Right lobe of liver (tissue), 6 donors: Measurements from ENCODE around the gene TLX3. TPM values are rescaled to one million over a fixed set of nuclear protein-coding genes. Genes with fewer than 3 reads are reported as not detected.
"Not testable (repeated sequence)": the region's sequence is repeated elsewhere in the genome, so short reads cannot be mapped to it uniquely, and the experiment has no call there.

Experiments used
- ATAC-seq, 4 donors: fragments of 200-7000 bp; cut with Tn5 transposase; one replicate each; pipeline ENCODE4 v1.9.1; 2020; ENCODE audit warnings: mild to moderate bottlenecking in 4 of 4, moderate library complexity in 4 of 4
- DNase-seq, 3 donors: peaks; one replicate each; pipeline ENCODE4 v3.0.0-alpha.2; 2020
- H3K27ac ChIP-seq, 3 donors: fragments of 200-600 bp; one replicate each; pipeline ENCODE4 v1.8.0; 2022
- H3K27me3 ChIP-seq, 2 donors: fragments of 200-600 bp; one replicate each; pipeline ENCODE4 v1.8.0; 2022
- H3K36me3 ChIP-seq, 4 donors: fragments of 200-600 bp; sonication (generic) in 1 of 4; one replicate each; pipeline versions ENCODE4 v1.5.1 to v1.8.0; 2017 to 2022; ENCODE audit warnings: control low read depth in 1 of 4
- H3K4me1 ChIP-seq, 4 donors: fragments of 200-600 bp; sonication (generic) in 1 of 4; one replicate each; pipeline versions ENCODE4 v1.5.1 to v1.8.0; 2017 to 2022; ENCODE audit warnings: control low read depth in 1 of 4
- H3K4me3 ChIP-seq, 3 donors: fragments of 200-600 bp; one replicate each; pipeline ENCODE4 v1.8.0; 2022
- H3K9me3 ChIP-seq, 4 donors: fragments of 200-600 bp; sonication (generic) in 1 of 4; one replicate each; pipeline versions ENCODE4 v1.5.1 to v1.8.0; 2017 to 2022; ENCODE audit warnings: control low read depth in 1 of 4
- POLR2A ChIP-seq: fragments of 450-650 bp; IDR thresholded peaks from one replicate; pipeline ENCODE4 v1.6.1; 2017; ENCODE audit warnings: antibody characterized with exemption, mild to moderate bottlenecking
- WGBS: methylation state at CpG from one replicate; pipeline ENCODE4 v1.1.6; 2018; ENCODE audit warnings: low coverage, low lambda C conversion rate; ENCODE audit not compliant: insufficient coverage; ENCODE audit errors: missing lambda C conversion rate; 5-methylcytosine and 5-hydroxymethylcytosine counted together
- intact Hi-C, 2 donors: fragments of 100-400 bp; cut with DNase I; formaldehyde crosslinking; loops; one replicate each; pipeline versions ENCODE4 v1.11.2 to v1.14.1; 2022
- total RNA-seq, 6 experiments: library from RNA; depleted of rRNA in 2 of 6; stranded (reverse); fragments of >200 nt in 2 of 6; fragmentation: NEBNext Ultra II Directional in 3 of 6; extraction: Animal tissue kit (Norgen Biotek cat#: 25700) in 3 of 6; gene quantifications; one replicate each; pipeline versions ENCODE4 v1.1.0 to v1.2.4, GENCODE V29; 2016 to 2023
- TF ChIP-seq, protein P1 (sequence below), 4 donors: fragments of 200-600 bp in 3 of 4; fragments of 450-650 bp in 1 of 4; IDR thresholded peaks; one replicate each; pipeline versions ENCODE4 v1.5.1 to v1.8.0; 2016 to 2022; ENCODE audit warnings: antibody characterized with exemption in 4 of 4, mild to moderate bottlenecking in 2 of 4
- donor health status: DM: no; HTN: yes; CAD: no.
- donor health status: DM: no; HTN: no; CAD: no.
- donor health status: DM: no; HTN: no; CAD: no.
- donor health status: DM: no; HTN: yes; CAD: no.
- donor health status: DM: no; HTN: yes; CAD: no.

The TLX3 gene
- total RNA-seq, 6 experiments from 2014 or later: not detected

DNA sequence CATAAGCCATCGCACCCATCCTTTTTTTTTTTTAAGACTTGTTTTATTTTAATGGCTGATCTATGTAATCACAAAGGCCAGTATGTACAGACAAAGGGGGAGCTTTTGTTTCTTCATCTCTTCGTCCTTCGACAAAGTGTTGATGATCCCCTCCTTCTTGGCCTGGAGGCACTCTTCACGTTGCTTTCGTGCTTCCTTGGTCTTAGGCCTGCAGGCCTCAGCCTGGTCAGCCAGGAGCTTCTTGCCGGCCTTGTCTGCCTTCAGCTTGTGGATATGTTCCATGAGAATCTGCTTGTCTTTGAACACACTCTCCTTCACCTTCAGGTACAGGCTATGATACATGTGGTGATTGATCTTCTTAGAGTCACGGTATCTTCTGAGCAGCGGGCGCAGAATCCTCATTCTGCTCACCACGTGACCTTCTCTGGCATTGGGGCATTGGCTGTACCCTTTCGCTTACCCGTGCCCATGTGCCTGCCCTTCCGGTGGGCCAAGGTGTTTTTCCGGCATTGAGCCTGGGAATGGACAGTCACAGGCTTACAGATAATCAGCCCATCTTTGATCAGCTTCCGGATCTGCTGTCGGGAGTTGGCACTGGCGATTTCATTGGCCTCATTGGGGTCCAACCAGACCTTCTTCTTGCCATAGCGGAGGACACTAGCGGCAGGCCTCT lies 36.0 kb downstream of the TLX3 start:
- no peak overlapping the region for H3K27ac ChIP-seq
- H3K27me3 ChIP-seq: no peaks in the 10 kb centered on the region
- ATAC-seq (no peak), DNase-seq (no peak)
- no peak overlapping the region for H3K4me3 ChIP-seq
- TF ChIP-seq, protein P1, sequence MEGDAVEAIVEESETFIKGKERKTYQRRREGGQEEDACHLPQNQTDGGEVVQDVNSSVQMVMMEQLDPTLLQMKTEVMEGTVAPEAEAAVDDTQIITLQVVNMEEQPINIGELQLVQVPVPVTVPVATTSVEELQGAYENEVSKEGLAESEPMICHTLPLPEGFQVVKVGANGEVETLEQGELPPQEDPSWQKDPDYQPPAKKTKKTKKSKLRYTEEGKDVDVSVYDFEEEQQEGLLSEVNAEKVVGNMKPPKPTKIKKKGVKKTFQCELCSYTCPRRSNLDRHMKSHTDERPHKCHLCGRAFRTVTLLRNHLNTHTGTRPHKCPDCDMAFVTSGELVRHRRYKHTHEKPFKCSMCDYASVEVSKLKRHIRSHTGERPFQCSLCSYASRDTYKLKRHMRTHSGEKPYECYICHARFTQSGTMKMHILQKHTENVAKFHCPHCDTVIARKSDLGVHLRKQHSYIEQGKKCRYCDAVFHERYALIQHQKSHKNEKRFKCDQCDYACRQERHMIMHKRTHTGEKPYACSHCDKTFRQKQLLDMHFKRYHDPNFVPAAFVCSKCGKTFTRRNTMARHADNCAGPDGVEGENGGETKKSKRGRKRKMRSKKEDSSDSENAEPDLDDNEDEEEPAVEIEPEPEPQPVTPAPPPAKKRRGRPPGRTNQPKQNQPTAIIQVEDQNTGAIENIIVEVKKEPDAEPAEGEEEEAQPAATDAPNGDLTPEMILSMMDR (IDR thresholded peaks at IDR 0.05): no peak
- no peak for TF ChIP-seq POLR2A
- H3K9me3 ChIP-seq: no peaks in the 10 kb centered on the region
- no peaks in the 10 kb centered on the region for H3K4me1 ChIP-seq
- intact Hi-C loops: loop anchor here in 1 of 2 donors (10.0 kb wide), 1 partner anchor 600 kb away; no protein-coding TSS in a partner anchor
- H3K36me3 ChIP-seq: no peaks in the 10 kb centered on the region
- WGBS: 92% methylated on average over 19 of the region's 19 CpGs

GRCh38 chr5:171351536-171352073 lies 42.6 kb downstream of the TLX3 start:
- intact Hi-C loops: no loop called here
- DNase-seq (no peak), ATAC-seq (no peak)
- no peaks in the 10 kb centered on the region for H3K9me3 ChIP-seq
- H3K4me1 ChIP-seq: no peaks in the 10 kb centered on the region
- TF ChIP-seq, protein P1 (IDR thresholded peaks at IDR 0.05): no peak
- TF ChIP-seq POLR2A: no peak
- WGBS: 70% methylated on average over 3 of the region's 7 CpGs
- H3K36me3 ChIP-seq: no peaks in the 10 kb centered on the region
- H3K27me3 ChIP-seq: no peaks in the 10 kb centered on the region
- no peak overlapping the region for H3K4me3 ChIP-seq
- no peak overlapping the region for H3K27ac ChIP-seq

GRCh38 chr5:171355302-171355724 lies 46.3 kb downstream of the TLX3 start:
- no peaks in the 10 kb centered on the region for H3K4me1 ChIP-seq
- no peaks in the 10 kb centered on the region for H3K9me3 ChIP-seq
- no peaks in the 10 kb centered on the region for H3K27me3 ChIP-seq
- TF ChIP-seq POLR2A: no peak
- TF ChIP-seq, protein P1 (IDR thresholded peaks at IDR 0.05): no peak
- ATAC-seq (no peak), DNase-seq (no peak)
- intact Hi-C loops: no loop called here
- WGBS: 90% methylated on average over 5 of the region's 5 CpGs
- H3K27ac ChIP-seq: no peak overlapping the region
- no peak overlapping the region for H3K4me3 ChIP-seq
- H3K36me3 ChIP-seq: no peaks in the 10 kb centered on the region

- no peaks in the 10 kb centered on the region for H3K9me3 ChIP-seq
- no peak overlapping the region for H3K27ac ChIP-seq
- H3K27me3 ChIP-seq: no peaks in the 10 kb centered on the region
- DNase-seq (no peak), ATAC-seq (no peak)
- WGBS: 79% methylated on average over 2 of the region's 2 CpGs
- no peak overlapping the region for H3K4me3 ChIP-seq
- H3K4me1 ChIP-seq: no peaks in the 10 kb centered on the region
- H3K36me3 ChIP-seq: no peaks in the 10 kb centered on the region
- no peak for TF ChIP-seq POLR2A
- TF ChIP-seq, protein P1 (IDR thresholded peaks at IDR 0.05): no peak
- intact Hi-C loops: no loop called here
These were observed 48.8 kb downstream of the TLX3 start for GRCh38 chr5:171357843-171358242.

DNA sequence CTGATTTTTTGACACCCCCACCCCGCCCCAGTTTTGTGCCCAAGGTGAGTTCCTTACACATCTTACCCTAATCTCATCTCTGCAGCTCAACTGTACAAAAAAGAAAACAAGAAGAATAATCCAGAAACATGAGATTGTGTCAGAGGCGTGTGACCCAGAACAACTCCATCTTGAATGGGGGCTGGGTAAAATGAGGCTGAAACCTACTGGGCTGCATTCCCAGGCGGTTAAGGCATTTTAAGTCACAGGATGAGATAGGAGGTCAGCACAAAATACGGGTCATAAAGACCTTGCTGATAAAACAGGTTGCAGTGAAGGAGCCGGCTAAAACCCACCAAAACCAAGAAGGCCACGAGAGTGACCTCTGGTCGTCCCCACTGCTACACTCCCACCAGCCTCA lies 52.1 kb downstream of the TLX3 start:
- H3K9me3 ChIP-seq, H3K27me3 ChIP-seq, intact Hi-C loops, H3K4me3 ChIP-seq, H3K27ac ChIP-seq, DNase-seq, ATAC-seq, H3K36me3 ChIP-seq, H3K4me1 ChIP-seq: not testable (repeated sequence)
- WGBS: 71% methylated on average over 6 of the region's 7 CpGs
